CD4-positive, alpha-beta T cell (primary cell): ENCODE data around the gene KNDC1. TPM values are rescaled to one million over a fixed set of nuclear protein-coding genes. Genes with fewer than 3 reads are reported as not detected.
A peak's percentile ranks its signal among the peaks of the same experiment; 100 is the strongest.

Source experiments
- ATAC-seq: fragments of 200-7000 bp; cut with Tn5 transposase; one replicate; pipeline ENCODE4 v1.10.0; 2022; ENCODE audit warnings: mild to moderate bottlenecking; ENCODE audit not compliant: poor library complexity
- CTCF ChIA-PET: fragments of 350-600 bp; sonication (Branson Sonifier 250); formaldehyde crosslinking; loops from one replicate; lab custom pipeline; 2021; ENCODE audit warnings: antibody characterized with exemption, inconsistent platforms; lab: Charles Lee
- POLR2A ChIA-PET: fragments of 350-600 bp; sonication (Branson Sonifier 250); formaldehyde crosslinking; loops from one replicate; lab custom pipeline; 2021; ENCODE audit warnings: antibody characterized with exemption, inconsistent platforms; lab: Charles Lee
- DNase-seq, 14 experiments: peaks; one replicate each; pipeline ENCODE4 v3.0.0-alpha.2; 2013 to 2020; ENCODE audit warnings: mixed read lengths in 2 of 14
- H3K27ac ChIP-seq, 2 donors: one replicate each; pipeline versions ENCODE4 v1.5.1 to v1.7.0; 2013; ENCODE audit warnings: low read length in 2 of 2, low read depth in 1 of 2, mild to moderate bottlenecking in 1 of 2
- H3K27me3 ChIP-seq, 2 experiments: 1 replicate in 1 of 2; 2 replicates in 1 of 2; pipeline versions ENCODE4 v1.6.1 to v1.7.0; 2013; ENCODE audit warnings: low read length in 2 of 2, control low read depth in 1 of 2, mild to moderate bottlenecking in 1 of 2, moderate library complexity in 1 of 2; ENCODE audit not compliant: insufficient read depth in 2 of 2, control insufficient read depth in 1 of 2
- H3K36me3 ChIP-seq: one replicate; pipeline ENCODE4 v1.6.1; 2013; ENCODE audit warnings: low read length, control low read depth; ENCODE audit not compliant: insufficient read depth
- H3K4me1 ChIP-seq: one replicate; pipeline ENCODE4 v1.6.1; 2013; ENCODE audit warnings: low read length, control low read depth; ENCODE audit not compliant: insufficient read depth
- H3K4me3 ChIP-seq: one replicate; pipeline ENCODE4 v1.5.1; 2013; ENCODE audit warnings: mild to moderate bottlenecking, low read length, moderate library complexity
- H3K9me3 ChIP-seq, 2 experiments: 1 replicate in 1 of 2; 2 replicates in 1 of 2; pipeline versions ENCODE4 v1.6.1 to v1.7.0; 2013; ENCODE audit warnings: low read length in 2 of 2, mild to moderate bottlenecking in 2 of 2, control low read depth in 1 of 2, moderate library complexity in 1 of 2; ENCODE audit not compliant: control insufficient read depth in 1 of 2, insufficient read depth in 1 of 2
- H3K27ac Mint-ChIP-seq: one replicate; pipeline ENCODE4 v1.8.0; 2020; ENCODE audit warnings: mixed read lengths
- H3K27me3 Mint-ChIP-seq: one replicate; pipeline ENCODE4 v1.8.0; 2021; ENCODE audit warnings: mixed read lengths
- H3K36me3 Mint-ChIP-seq: one replicate; pipeline ENCODE4 v1.8.0; 2021; ENCODE audit warnings: low read depth, mixed read lengths
- H3K4me1 Mint-ChIP-seq: one replicate; pipeline ENCODE4 v1.8.0; 2021; ENCODE audit warnings: low read depth, mixed read lengths
- H3K4me3 Mint-ChIP-seq: one replicate; pipeline ENCODE4 v1.8.0; 2020; ENCODE audit warnings: mild to moderate bottlenecking, mixed read lengths
- H3K9me3 Mint-ChIP-seq: one replicate; pipeline ENCODE4 v1.8.0; 2020; ENCODE audit warnings: mixed read lengths
- intact Hi-C, 2 experiments: fragments of 100-400 bp; cut with DNase I in 1 of 2; cut with micrococcal nuclease in 1 of 2; formaldehyde crosslinking; loops; one replicate each; pipeline versions ENCODE4 v1.15.1 to v1.9.0; 2023 to 2025; cut with DNase I, micrococcal nuclease
- total RNA-seq, 174 experiments: library from RNA in 2 of 174; stranded (reverse) in 2 of 174; gene quantifications; one replicate each; pipeline ENCODE4 v1.2.3 and lab custom pipeline; 2021 to 2026
- TF ChIP-seq, protein P1 (sequence below): fragments of 200-600 bp; IDR thresholded peaks from one replicate; pipeline ENCODE4 v1.8.0; 2022; ENCODE audit warnings: antibody characterized with exemption, mild to moderate bottlenecking

Gene KNDC1
- total RNA-seq, 2 experiments from 2014 or later = not detected

DNA sequence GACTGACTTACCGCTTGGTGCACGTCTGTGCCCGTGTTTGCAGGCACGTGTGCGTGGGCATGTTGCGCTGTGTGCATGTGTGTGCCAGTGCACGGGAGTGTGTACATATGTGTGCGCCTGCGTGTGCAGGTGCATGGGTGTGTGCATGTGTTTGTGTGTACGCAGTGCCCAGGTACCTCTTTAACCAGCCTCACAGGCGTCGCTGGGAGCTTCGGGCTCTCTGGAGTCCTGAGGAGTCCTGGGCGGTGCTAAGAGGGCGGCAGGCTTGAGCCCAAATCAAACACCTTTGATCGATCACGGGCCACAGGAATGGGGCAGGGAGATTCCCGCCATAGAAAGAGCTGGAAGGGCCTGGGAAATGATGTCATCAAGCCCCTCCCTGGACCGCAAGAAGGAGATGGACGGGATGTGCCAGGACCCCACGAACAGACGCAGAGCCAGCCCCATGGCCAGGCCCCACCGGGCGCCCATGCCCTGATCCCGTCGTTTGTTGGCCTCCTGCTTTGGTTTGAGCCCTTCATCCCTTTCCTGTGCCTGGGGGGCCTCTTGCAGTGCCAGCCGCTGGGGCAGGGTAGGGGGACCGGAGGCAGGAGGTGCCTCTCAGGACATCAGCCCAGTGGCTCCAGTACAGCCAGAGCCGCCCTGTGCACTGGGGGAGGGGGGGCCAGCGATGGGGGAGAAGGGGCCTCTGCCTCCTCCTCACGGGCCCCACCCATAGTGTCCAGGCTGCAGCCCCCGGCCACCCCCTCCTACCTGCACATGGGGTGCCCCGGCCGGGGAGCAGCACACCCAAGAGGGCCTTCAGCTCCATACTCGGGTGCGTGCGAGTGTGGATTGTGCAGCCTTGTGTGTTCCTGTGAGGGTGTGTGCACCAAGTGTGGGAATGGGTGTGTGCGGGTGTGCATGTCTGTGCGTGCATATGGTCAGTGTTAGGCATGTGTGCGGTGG lies 5.8 kb downstream of the KNDC1 start:
- Mint-ChIP-seq H3K27ac (no peak overlapping the region), H3K36me3 (no peaks in the 10 kb centered on the region), H3K4me3 (no peak overlapping the region), H3K9me3 (no peaks in the 10 kb centered on the region), H3K4me1 (no peaks in the 10 kb centered on the region), H3K27me3 (peaks cover 29% of the 10 kb centered on the region)
- Histone ChIP-seq H3K36me3 (no peaks in the 10 kb centered on the region), H3K9me3 (peaks cover 0 to 27% of the 10 kb centered on the region in 2 experiments), H3K4me1 (peaks cover 8% of the 10 kb centered on the region), H3K27ac (no peak overlapping the region), H3K4me3 (no peak overlapping the region), H3K27me3 (peaks cover 9 to 14% of the 10 kb centered on the region in 2 experiments)
- peak in 1 of 14 experiments; percentile 5 for DNase-seq
- TF ChIP-seq, protein P1, sequence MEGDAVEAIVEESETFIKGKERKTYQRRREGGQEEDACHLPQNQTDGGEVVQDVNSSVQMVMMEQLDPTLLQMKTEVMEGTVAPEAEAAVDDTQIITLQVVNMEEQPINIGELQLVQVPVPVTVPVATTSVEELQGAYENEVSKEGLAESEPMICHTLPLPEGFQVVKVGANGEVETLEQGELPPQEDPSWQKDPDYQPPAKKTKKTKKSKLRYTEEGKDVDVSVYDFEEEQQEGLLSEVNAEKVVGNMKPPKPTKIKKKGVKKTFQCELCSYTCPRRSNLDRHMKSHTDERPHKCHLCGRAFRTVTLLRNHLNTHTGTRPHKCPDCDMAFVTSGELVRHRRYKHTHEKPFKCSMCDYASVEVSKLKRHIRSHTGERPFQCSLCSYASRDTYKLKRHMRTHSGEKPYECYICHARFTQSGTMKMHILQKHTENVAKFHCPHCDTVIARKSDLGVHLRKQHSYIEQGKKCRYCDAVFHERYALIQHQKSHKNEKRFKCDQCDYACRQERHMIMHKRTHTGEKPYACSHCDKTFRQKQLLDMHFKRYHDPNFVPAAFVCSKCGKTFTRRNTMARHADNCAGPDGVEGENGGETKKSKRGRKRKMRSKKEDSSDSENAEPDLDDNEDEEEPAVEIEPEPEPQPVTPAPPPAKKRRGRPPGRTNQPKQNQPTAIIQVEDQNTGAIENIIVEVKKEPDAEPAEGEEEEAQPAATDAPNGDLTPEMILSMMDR = no peak
- intact Hi-C loops = no loop called here
- ATAC-seq = no peak
- ChIA-PET POLR2A (no interaction called here), CTCF (no interaction called here)

DNA sequence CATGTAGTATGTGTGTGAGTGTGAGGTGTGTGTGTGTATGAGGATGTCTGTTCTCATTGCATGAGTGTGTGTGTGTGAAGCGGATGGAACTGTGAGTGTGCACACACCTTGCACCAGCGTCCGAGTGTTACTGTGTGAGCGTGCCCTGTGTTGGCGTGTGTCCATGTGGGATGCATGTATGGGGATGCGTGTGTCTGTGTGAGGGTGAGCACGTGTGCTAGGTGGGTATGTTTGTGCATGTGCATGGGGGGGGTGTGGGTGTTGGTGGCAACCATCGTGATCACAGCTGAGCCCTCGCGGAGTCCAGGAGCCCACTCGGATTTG lies 6.4 kb downstream of the KNDC1 start:
- Histone ChIP-seq H3K27ac (no peak overlapping the region), H3K4me3 (no peak overlapping the region), H3K36me3 (no peaks in the 10 kb centered on the region), H3K9me3 (peaks cover 0 to 21% of the 10 kb centered on the region in 2 experiments), H3K27me3 (peaks cover 4 to 8% of the 10 kb centered on the region in 2 experiments), H3K4me1 (peaks cover 1% of the 10 kb centered on the region)
- Mint-ChIP-seq H3K36me3 (no peaks in the 10 kb centered on the region), H3K4me3 (no peak overlapping the region), H3K9me3 (no peaks in the 10 kb centered on the region), H3K4me1 (no peaks in the 10 kb centered on the region), H3K27me3 (peaks cover 29% of the 10 kb centered on the region), H3K27ac (no peak overlapping the region)
- ATAC-seq (no peak), DNase-seq (no peak)
- POLR2A ChIA-PET = no interaction called here
- CTCF ChIA-PET = no interaction called here
- TF ChIP-seq, protein P1 = no peak
- intact Hi-C loops = no loop called here

GRCh38 chr10:133166828-133167692 lies 7.0 kb downstream of the KNDC1 start:
- no peak overlapping the region for H3K27ac ChIP-seq
- peaks cover 25% of the 10 kb centered on the region for H3K27me3 Mint-ChIP-seq
- H3K36me3 ChIP-seq = no peaks in the 10 kb centered on the region
- DNase-seq (peak in 1 of 14 experiments; percentile 12), ATAC-seq (no peak)
- H3K9me3 Mint-ChIP-seq = no peaks in the 10 kb centered on the region
- no peak overlapping the region for H3K27ac Mint-ChIP-seq
- POLR2A ChIA-PET = no interaction called here
- TF ChIP-seq, protein P1 = no peak
- peaks cover 0 to 20% of the 10 kb centered on the region in 2 experiments for H3K9me3 ChIP-seq
- H3K4me3 ChIP-seq = no peak overlapping the region
- CTCF ChIA-PET = no interaction called here
- H3K4me1 ChIP-seq = no peaks in the 10 kb centered on the region
- no peaks in the 10 kb centered on the region for H3K4me1 Mint-ChIP-seq
- H3K27me3 ChIP-seq = peaks cover 2% of the 10 kb centered on the region in 2 experiments
- intact Hi-C loops = no loop called here
- no peaks in the 10 kb centered on the region for H3K36me3 Mint-ChIP-seq
- no peak overlapping the region for H3K4me3 Mint-ChIP-seq
